Neural progenitor cell (in vitro differentiated cells): ENCODE data around the gene C6orf58.

Experiments
- CTCF ChIP-seq: fragments of 200-600 bp; sonication (generic); IDR thresholded peaks from 2 replicates; pipeline ENCODE4 v1.5.1; 2017; ENCODE audit warnings: antibody characterized with exemption, mild to moderate bottlenecking
- EZH2phosphoT487 ChIP-seq: fragments of 200-600 bp; sonication (generic); IDR thresholded peaks from 2 replicates; pipeline ENCODE4 v1.6.1; 2017; ENCODE audit warnings: antibody characterized with exemption

- TF ChIP-seq CTCF (no peak), EZH2phosphoT487 (no peak)
Measured at GRCh38 chr6:127630800-127631199, 53.8 kb downstream of the C6orf58 start.
